Islet of Langerhans (tissue), 1 donor: ENCODE results near the gene CDC42SE2.
"Not testable (repeated sequence)": the region's sequence is repeated elsewhere in the genome, so short reads cannot be mapped to it uniquely, and the experiment has no call there.

ENCODE experiments used
- FAIRE-seq: peaks from one replicate; lab custom pipeline; 2011; peaks lifted over from hg19 to GRCh38; lab: Jason Lieb, UNC

The CDC42SE2 gene

DNA sequence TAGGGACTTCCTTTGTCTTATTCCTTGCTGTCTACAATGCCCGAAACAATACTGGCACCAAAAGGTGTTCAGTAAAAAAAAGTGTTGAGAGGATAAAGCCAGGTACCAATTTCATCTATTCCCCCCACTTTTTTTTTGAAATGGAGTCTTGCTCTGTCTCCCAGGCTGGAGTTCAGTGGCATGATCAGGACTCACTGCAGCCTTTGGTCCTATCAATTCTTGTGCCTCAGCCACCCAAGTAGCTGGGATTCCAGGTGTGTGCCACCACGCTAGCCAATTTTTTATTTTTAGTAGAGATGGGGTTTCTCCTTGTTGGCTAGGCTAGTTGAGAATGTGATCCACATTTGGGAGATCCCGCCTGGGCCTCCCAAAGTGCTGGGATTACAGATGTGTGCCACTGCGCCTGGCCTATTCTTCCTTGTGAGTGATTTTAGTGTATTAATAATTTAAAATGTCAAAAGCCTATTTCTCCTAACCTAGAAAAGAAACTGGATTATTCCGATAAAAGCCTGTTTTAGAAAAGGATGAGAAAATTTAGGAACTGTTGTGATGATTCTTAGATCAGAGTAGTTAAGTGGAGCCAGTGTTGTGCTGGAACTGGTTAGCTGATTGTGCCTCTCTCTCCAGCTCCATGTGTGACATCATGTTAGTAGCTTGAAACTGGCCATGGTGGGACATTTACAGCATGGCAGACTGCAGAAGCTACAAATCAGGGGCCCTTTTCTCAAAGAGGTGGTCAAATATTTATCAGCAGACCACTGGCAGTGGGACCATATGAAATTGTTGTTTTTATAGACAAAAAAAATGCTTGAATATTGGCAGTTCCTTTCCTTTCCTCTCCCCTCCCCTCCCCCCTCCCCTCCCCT, 14.3 kb downstream of the CDC42SE2 start:
- FAIRE-seq = no peak

GRCh38 chr5:131278741-131279124, 14.9 kb downstream of the CDC42SE2 start:
- not testable (repeated sequence) for FAIRE-seq

DNA sequence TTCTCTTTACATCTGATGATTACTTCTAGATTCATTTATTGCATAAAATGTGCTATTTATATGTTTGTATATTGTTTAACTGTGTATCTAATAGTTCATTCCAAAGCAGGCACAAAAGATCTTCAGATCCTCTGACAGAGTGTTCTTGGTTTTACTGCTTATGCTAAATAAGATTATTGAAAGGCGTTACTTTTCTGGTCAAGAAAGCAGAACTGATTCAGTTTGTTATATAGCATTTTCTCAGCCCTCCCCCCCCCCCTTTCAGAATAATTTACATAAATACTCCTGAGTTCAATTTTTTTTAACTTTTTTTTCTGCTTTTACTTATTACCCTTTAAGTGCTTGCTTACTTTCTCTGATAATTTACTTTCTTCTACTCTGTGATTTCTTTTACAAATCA, 15.4 kb downstream of the CDC42SE2 start:
- no peak for FAIRE-seq

DNA sequence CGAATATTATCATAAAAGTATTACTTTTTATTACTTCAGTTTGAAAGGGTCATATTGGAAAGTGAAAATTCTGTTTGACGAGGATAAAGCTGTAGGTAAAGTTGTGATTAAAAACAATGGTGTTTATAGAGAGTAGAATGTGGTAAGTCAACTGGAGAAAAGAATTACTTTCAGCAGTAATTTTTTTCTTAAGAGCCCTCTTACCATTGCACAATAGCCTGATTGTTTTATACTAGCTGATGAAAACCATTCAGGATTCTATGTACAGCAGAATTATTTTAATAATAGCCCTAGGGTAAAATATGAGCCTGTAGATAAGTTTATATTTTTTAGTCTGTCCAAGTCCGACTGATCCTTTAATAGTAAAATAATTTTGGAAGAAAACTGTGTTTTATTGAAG, 16.6 kb downstream of the CDC42SE2 start:
- peak; percentile 53 for FAIRE-seq

DNA sequence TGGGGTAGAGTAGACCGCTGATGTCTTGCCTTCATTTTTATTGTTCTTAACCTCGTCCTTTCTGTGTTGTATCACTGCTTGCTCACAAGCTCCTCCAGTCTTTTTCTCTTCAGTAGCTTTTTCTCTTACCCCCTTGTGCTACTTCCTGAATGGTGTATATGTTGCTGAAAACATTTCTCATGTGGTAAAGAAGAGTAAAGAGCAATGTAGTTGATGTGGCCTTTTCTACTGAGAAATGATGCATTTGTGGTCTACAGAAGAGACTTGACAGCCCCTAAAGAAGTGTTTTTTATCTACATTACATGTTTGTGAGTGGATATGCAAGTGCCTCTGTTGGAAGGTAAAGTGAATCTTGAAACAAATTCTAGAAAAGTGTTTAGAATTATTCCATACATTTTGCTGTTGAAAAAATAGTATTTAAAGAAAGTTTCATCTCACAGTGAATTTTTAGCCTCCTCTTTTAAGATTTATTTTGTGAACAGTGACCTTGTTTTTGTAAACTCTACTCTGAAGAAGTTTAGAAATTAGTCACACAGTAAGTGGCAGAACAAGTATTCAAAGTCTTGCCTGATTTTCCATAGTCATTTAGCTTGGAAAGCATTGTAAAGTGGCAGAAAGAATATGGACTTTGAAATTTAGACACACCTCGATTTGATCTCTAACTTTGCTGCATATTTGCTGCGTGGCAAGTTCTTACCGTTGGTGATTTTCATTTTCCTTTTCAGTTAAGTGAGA, 17.4 kb downstream of the CDC42SE2 start:
- FAIRE-seq = no peak

DNA sequence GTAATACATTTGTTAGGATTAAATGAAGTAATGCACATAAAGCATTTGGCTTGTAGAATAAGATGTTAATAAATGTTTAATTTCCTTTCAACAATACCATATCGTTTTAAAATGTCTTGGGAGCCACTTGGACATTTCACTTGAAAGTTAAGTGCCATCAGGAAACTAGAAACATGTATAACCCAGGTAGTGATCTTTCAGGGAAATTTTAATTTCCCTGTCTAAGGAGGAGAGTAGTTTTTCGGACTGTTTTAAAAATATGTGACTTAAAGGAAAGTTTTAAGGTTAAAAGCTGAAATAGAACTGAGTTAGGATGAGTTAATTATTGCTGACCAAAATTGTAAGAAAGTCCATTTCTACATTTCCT, 18.0 kb downstream of the CDC42SE2 start:
- FAIRE-seq = no peak

- FAIRE-seq = no peak
Observed at GRCh38 chr5:131282235-131282634, 18.4 kb downstream of the CDC42SE2 start.

DNA sequence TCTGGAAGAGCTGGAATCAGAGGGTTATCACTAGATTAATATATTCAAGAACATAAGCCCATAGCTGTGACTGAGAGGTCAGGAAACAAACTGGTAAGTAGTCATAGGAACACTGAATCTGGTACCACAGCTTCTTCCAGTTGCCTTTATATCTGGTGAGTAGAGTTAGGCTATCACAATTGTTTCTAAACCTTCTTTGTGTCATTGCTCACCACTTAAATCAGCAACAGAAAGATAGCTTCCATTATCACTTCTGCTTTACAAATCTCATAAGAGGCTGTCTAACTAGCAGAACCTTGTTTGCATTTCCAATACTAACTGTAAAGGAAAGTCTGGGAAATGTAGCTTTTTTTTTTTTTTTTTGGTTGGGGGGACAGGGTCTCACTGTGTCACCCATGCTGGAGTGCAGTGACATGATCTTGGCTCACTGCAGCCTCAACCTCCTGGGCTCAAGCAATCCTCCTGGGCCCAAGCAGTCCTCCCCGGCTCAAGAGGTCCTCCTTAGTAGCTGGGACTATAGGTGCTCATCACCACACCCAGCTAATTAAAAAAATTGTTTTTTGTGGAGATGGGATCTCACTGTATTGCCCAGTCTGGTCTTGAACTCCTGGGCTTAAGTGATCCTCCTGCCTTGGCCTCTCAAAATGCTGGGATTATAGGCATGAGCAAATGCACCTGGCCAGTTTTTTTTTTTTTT, 22.0 kb downstream of the CDC42SE2 start:
- FAIRE-seq = no peak

- FAIRE-seq = no peak
Observed at GRCh38 chr5:131286400-131286715, 22.5 kb downstream of the CDC42SE2 start.

DNA sequence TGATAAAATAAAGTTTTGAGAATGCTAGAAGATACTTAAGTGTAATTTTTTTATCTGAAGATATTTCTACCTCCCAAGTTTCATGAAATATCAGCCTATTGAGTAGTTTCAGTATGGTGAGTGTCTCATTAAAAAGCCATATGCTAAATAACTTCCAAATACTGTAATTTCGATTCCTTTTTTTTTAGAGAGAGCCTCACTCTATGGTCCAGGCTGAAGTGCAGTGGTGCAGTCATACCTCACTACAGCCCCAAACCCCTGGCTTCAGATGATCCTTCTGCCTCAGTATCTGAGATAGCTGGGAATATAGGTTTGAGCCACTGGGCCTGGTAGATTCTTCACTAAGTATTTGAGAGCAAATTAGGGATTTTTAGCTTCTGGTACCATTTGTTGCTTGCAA, 24.5 kb downstream of the CDC42SE2 start:
- no peak for FAIRE-seq

DNA sequence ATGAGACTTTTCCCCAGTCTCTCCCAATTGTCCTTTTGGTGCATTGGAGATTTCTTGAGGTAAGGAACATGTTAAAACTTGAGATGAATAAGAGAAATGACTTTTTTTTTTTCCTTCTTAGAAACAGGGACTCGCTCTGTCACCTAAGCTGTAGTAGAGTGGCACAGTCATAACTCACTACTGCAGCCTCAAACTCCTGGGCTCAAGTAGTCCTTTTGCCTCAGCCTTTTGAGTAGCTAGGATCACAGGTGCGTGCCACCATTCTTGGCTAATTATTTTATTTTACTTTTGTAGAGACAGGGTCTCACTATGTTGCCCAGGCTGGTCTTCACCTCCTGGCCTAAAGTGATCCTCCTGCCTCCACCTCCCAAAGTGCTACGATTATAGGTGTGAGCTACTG, 25.9 kb downstream of the CDC42SE2 start:
- FAIRE-seq = no peak

DNA sequence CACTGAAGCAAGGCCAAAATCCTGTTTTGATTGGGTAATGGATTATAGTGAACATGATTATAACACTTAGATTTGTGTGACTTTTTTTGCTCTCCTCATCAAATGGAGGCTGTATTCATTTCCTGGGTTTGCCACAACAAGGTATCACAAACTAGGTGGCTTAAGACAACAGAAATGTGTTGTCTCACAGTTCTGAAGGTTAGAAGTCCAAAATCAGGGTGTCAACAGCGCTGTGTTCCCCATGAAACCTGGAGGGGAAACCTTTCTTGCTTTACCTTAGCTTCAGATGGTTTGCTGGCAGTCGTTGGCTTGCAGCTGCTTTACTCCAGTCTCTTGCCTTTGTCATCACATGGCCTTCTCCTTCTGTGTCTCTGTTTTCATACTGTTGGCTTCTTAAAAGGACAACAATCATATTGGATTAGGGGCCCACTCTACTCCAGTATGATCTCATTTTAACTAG, 32.4 kb downstream of the CDC42SE2 start:
- no peak for FAIRE-seq

DNA sequence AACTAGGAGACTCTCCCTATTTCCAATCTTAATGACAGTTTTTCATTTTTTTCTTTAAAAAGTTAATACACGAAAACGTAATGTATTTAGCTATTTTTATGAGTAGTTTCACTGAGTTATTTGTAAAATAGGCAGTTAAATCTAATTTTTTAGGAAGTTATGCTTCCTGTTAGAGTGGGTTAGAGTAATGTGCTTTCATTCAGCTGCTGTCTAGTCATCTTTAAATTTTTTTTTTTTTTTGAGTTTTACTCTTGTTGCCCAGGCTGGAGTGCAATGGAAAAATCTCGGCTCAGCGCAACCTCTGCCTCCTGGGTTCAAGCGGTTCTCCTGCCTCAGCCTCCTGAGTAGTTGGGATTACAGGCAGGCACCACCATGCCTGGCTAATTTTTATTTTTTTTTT, 34.0 kb downstream of the CDC42SE2 start:
- no peak for FAIRE-seq

- FAIRE-seq = no peak
Observed at GRCh38 chr5:131299465-131299864, 35.6 kb downstream of the CDC42SE2 start.

DNA sequence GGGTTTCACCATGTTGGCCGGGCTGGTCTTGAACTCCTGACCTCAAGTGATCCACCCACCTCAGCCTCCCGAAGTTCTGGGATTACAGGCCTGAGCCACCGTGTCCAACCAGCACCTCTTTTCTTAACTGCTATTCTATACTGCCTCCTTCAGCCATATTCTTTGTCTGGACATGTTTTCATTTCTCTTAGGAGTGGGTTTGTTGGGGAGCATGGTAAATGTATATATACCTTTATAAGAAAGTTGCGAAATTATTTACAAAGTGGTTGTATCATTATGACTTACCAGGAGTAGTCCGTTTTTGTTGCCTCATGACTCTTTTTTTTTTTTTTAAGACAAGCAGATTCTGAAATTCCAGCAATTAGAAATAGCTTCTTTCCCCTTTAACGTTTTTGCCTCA, 38.7 kb downstream of the CDC42SE2 start:
- no peak for FAIRE-seq

DNA sequence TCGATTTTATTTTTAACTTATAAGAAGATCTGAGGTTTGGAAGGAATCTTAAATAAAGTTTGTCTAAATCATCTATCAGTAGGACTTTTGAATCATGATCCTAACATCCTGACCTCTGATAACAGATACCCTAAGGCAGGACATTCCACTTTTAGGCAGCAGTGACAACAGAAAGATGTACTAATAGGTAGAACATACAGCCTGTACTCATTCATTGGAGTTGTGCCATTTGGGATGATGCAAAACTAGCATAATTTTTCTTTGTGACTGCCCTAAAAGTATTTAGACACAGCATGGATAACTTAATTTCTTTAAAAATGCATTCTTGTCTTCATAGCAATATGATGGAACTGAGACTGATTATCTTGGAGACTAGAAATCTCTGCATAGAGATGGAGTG, 39.7 kb downstream of the CDC42SE2 start:
- FAIRE-seq = peak; percentile 21

DNA sequence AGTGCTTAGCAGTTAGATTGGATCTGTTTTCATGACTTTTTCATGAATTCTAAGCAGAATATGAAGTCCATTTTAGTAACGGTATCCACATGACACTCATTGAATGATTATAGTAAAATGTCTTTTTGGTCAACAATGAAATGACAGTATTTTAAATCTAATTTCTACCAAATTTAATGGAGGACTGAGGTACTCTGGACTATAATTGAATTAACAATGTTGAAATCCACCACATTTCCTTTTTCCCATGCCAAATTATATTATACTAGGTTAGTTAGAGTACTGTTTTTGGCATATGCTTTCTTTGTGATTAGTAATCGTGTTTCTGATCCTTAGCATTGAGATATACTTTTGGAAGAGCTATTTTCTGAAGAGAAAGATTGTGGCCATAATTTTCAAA, 40.6 kb downstream of the CDC42SE2 start:
- no peak for FAIRE-seq

DNA sequence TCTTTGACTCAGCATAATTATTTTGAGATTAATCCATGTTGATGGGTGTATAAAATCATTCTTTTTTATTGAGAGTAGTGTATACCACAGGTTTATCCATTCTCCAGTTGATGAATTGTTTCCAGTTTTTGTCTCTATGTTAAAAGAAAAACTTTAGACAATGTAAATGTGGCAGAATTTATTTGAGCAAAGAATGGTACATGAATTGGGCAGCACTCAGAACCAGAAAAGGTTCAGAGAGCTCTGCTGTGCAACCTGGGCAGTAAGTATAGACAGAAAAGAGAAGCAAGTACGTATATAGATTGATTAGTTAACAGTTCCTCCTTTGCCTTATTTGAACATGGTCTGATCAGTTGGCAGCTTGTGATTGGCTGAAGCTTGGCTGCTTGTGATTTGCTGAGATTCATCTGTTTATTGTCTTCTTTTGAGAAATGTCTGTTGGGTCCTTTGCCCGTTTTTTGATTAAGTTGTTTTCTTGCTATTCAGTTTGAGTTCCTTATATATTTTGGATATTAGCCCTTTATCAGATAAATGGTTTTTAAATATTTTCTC, 41.4 kb downstream of the CDC42SE2 start:
- FAIRE-seq = peak; percentile 36

DNA sequence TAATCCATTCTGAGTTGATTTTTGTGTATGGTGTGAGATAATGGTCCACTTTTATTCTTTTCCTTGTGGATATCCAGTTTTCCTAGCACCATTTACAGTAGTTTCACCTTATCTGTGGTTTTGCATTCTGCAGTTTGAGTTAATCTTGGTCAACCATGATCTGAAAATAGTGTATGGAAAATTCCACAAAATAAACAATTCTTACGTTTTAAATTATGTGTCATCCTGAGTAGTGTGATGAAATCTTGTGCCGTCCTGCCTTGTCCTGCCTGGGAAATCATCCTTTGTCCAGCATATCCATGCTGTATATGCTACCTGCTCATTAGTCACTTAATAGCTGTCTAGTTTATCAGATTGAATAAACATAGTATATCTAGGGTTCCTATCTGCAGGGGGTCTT, 42.1 kb downstream of the CDC42SE2 start:
- no peak for FAIRE-seq

GRCh38 chr5:131312235-131312772, 48.5 kb downstream of the CDC42SE2 start:
- FAIRE-seq = not testable (repeated sequence)

DNA sequence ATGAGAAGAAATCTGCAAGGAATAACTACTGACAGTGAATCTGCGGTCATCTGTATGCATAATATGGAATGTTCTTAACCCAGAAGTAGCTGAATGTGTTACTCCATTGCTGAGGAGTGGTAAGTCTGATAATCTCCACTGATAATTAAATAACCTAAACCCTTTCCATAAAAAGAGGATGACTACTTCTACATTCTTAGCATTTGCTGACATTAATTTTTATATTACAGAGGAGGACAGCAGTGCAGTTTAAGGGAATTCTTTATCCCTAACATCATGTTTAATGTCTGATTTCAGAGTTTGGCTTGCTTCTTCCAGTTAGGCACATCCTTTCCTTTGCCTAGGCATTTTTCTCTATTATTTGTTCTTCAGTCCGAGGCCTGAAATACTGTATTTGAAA, 52.2 kb downstream of the CDC42SE2 start:
- no peak for FAIRE-seq

DNA sequence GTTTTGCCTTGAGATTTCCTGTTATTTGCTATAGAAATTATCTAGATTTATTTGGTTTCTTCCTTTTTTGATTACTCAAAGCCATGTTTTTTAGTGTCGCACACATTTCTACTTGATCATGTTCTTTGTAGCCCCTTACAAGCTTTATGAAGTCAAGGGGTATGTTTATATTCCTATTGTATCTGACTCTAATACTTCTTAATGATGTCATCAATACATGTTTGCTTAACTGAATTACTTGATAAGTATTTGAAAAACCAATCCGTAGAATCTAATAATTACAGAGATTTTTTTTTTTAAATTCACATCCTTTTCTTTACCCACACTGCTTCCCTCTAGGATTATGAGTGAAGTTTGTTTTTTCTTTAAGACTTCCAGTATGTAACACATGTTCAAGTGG, 53.0 kb downstream of the CDC42SE2 start:
- FAIRE-seq = no peak

- FAIRE-seq = no peak
Observed at GRCh38 chr5:131318455-131318854, 54.6 kb downstream of the CDC42SE2 start.
